Occipital lobe (tissue), 2 donors: ENCODE data around the gene HEXB. TPM values are rescaled to one million over a fixed set of nuclear protein-coding genes. Genes with fewer than 3 reads are reported as not detected.

Source experiments
- DNase-seq: peaks from one replicate; lab custom pipeline; 2025; lab: John Stamatoyannopoulos, UW
- total RNA-seq: library from RNA; depleted of rRNA; stranded (reverse); fragments of >200 nt; gene quantifications from one replicate; pipeline ENCODE4 v1.2.3, GENCODE V29; 2014

HEXB gene
- 22.5 TPM for total RNA-seq

DNA sequence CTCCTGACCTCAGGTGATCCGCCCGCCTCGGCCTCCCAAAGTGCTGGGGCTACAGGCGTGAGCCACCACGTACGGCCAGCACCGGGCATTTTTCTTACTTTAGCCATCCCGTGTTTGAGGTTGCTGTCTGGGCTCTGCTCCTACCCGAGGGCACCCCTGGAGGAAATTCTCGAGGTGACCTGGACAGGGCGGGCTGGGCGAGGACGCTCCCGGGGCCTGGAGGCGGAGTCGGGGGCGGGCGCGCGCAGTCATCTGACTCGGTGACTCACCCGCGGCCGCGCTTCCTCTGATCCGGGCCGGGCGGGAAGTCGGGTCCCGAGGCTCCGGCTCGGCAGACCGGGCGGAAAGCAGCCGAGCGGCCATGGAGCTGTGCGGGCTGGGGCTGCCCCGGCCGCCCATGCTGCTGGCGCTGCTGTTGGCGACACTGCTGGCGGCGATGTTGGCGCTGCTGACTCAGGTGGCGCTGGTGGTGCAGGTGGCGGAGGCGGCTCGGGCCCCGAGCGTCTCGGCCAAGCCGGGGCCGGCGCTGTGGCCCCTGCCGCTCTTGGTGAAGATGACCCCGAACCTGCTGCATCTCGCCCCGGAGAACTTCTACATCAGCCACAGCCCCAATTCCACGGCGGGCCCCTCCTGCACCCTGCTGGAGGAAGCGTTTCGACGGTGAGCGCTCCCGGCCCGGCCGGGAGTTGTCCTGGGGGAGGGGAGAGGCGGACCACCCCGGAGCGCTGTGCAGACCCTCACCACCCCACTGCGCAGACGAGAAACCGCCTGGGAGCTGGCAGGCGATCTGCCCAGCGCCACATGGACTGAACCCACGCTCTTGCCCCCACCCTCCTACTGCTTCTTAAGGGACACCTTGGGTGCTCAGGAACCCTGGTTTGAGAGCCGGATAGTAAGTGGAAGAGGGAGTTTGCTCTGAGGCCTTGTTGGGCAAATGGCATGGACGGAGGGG, at the start of gene HEXB:
HEXB (plus strand) TSS at position 334 of the 952 bp plus-strand sequence; CDS start at position 362, 28 bp downstream.
- DNase-seq, result peak; percentile 80

DNA sequence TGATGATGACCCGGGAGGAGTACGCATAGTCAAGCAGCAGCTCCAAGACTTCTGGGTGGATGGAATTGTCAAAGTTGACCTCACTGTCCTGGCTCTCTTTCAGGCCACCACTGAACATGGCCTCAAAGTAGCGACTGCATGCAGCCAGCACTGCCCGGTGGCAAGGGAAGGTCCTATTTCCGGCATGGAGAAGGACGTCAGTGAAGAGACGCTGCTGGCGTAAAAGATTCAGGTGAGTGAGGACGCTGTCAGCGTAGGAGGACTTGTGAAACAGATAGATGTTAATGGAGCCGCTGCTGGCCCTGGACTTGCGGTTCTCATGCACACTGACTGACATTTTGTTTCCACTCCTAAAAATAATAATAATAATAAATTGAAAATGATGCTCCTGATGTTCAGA, 48.9 kb upstream of the HEXB start:
- no peak for DNase-seq

DNA sequence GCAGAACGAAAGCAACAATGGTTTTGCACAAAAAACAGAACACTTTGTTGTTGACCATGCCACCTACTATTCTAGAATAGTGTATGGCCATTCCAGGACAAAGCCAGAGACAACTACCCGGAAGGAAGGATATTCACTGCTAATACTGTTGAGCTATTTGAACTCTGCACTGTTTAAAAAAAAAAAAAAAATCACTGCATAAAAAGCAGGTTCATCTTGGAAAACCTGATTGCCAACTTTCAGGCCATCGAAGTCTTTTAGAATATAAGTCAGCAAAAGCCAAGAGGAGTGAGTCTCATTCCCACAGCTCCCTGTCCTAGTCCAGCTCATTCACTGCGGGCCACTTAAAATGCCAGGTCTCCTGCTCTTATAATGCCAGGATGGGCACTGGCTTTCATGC, 48.5 kb upstream of the HEXB start:
- no peak for DNase-seq

DNA sequence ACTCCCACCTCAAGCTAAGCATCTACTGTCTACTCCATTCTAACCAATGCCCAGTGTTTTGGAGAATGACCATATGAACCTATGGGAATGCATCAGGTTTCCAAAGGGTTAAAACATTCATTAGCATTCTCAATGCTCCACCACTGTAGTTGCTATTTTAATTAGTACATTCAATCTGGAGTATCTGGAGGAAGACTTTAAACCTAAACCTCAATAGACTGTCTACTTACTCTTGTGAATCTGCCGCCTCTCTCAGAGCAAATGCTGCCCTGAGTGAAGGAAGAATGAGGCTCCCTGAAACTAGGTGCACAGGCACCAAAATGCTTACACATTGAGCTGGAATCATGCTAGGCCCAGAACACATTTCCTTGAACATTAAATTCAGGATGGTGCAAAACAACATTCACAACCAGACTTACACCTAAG, 46.5 kb upstream of the HEXB start:
- no peak for DNase-seq

DNA sequence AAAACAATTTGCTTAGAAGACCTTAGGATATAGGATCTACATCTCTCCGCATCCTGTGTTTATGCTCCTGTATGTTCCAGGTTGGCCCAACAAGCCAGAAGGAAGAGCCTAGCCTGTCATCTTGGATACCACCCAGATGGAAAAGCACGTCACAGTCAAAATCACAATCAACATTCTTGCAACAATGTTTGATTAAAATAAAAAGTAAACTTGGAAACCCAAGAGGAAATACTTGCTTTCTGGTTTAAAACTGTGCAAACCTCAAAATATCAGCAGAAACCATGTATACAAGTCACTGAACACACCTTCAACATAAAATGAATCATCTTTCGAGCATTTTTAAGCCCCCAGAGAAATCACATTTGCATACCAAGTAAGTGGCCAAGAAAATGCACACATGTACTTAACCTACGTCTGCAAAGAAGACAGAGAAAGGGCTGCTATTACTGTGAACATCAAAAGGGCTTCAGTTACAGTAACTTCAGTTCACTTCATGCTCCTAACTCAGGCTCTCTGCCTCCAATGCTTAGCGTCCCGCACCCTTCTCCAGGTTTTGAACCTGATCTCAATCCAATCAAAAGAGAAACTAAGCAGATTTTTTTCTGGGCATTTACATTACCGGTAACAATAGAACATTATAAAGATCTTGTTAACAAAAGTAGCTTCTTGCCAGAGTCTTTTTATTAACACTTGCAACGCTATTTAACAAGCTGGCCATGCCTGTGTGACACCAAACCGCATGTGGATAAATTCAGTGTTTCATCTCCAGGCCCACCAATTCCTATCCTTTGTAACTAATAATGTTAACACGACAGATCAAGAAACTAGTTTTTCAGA, 45.8 kb upstream of the HEXB start:
- DNase-seq, result no peak

DNA sequence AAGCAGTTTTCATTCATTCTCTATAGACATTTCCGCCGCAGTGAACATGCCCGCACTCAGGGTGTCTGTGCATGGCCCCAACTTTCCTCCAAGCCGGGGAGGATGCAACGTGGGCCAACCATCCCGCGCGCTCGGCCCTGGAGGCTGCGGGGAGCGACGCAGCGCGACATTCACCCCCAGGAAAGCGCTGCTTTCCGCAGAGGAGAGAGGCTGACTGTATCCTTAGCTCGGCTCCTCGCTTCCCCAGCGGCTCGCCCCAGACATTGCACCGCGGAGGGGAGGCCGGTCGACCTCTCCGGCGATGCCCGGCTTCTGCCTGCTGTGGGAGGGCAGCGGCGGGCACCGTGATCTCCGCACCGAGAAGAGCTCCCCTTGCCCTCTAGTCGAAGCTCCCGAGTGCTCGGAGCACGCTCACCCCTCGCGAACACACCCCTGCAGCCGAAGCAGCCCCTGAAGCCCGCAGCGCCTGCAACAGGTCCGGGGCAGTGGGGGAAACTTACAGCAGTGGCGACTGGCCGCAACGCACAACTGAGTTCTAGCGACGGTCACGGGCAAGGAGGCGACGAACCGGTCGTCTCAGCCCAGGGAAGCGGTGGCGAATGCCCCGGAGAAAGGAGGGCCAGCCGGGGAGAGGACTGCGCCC, 45.1 kb upstream of the HEXB start:
- no peak for DNase-seq

DNA sequence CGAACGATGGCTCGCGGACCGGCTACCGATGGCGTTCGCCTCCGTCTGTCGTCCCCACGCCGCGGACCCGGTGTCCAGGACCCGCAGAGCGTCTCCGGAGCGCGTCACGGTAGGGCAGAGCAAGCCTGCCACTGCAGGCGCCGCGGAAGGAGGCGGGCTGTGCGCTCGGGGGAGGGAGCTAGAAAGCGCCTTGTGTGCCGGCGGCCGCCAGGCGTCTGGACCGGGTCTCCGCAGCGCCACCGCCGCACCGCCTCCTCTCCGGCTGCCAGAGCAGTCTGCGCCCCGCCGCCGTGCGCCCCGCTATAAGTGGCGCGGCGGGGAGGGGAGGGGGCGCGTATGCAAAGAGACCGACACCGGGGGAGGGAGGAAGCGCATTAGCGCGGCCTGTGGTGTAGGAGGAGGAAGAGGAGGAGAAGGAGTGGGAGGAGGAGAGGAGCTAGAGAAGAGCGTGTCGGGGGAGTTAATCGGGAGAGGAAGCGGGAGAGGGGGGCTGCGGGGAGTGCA, 44.5 kb upstream of the HEXB start, which contains the start of gene ENC1:
ENC1 (minus strand) TSS at position 279 of the 504 bp plus-strand sequence. CDS start 4,243 bp downstream, outside the sequence.
- peak; percentile 77 for DNase-seq

DNA sequence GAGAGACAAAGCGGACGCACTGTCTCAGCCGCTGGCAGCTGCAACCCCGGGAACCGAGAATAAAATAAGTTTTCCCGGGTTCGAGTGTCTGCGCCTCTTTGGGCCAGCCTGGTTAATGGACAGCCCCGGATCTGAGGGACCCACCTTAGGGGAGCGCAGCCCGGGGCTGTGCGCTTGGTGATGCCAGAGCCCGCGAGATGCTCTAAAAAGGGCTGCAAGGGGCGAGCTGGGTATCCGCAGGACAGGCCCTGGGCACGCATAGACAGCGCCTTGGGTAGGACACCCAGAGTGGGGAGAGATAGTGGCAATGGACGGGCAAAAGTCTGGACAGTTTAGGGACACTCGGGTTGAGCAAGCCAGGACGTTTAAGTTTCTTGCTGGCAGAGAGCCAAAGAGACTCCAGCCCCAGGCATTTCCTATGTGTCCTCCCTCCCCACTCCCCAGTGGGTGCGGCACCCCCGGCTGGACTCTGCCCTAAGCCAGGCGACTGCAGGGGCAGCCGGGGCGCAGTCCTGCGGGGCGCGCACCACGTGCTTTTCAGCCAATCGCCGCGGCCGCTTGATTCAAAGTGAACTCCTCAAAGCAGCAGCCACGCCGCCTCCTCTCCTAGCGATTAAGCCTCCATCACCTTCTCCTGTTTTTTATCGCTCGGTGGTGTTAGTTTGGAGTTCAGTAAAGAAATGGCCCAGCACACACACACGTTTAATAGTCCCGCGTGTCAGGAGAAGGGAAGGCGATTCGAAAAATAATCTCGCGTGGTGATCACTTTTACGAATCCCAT, 43.9 kb upstream of the HEXB start:
- DNase-seq, result peak; percentile 61

DNA sequence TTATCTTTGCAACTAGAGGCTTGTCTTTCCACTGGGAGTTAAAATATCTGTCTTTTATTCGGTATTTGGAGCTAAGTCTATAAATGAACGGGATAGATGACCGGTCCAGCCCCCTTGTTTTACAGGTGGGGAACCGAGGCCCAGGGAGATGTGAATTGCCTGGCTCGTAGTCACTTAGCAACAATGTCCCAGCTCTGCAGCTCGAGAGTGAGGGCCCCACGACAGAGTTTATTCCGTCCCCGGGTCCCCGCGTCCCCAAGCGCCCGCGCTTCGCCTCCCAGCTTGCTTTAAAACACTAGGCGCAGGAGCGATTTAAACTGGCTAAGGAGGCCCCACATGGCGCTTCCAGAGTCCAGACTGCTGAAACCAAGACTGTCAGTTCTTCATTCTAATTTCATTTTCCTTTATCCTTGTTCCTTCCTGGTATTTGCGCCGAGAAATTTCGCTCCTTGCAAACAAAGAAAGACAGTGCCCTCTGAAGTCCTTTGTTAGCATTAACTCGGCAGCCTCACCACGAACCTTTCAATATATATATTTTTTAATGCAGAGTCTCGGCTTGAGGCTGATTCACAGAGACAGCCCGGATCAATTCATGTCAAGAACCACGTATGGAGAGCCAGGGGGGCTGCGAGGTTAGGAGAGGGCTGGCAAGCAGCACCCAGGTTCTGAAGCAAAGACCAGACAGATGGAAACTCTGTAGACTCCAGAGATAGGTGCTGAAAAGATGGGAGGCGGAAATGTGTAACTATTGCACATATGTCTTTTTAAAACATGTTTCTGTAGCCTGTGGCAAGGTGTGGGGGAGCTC, 43.1 kb upstream of the HEXB start:
- no peak for DNase-seq

DNA sequence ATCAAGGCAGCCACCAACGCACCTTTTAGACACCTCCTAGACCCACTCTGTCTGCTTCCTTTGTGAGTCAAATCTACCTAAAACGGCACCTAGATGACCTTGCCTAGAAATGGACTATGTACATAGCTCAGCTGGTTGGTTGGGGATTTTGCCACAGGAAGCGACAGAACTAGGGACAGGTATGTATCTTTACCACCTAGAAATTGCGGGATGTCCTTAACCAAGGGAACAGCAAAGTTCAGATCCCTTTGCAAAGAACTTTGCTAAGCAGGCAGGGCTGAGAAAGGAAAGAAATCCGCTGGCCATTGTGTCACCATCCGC, 42.5 kb upstream of the HEXB start:
- no peak for DNase-seq

DNA sequence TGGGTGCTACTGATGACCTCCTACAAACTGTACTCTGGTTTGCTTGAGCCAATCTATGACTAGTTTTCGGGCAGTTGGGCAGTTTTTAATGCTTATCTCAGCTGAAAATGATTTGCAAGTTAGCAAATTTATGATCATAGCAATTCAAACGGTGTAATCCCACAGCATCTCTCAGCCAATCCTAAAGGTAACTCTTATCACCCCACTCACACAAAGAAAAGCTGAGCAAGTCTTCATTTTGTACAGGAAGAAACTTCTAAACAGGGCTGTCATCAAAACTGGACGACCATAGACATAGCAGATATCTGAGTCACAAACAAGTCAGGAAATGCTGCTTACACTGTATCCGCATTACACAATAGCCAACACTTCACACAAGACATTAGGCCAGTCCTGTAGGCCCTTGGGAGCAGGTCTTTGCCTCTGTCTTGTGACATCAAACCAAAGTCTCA, 41.9 kb upstream of the HEXB start:
- no peak for DNase-seq

DNA sequence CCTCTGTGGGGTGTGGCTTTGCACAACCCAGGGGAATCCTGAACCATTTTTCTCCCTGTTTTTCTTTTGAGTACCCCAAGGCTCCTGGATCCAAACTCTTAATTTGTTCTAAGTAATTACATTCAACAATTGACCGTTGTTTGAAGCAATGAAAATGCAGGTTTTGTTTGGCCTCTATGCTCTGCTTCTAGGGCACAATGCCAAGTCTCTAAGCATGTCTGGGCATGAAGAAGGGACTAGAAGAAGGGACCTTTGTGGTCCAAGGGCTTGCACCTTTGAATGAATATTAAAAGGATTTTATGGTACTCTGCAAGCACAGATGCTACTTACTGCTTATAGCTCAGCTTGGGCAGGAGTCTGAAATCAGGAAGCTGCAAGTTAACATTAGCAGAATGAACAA, 37.9 kb upstream of the HEXB start:
- DNase-seq, result no peak

DNA sequence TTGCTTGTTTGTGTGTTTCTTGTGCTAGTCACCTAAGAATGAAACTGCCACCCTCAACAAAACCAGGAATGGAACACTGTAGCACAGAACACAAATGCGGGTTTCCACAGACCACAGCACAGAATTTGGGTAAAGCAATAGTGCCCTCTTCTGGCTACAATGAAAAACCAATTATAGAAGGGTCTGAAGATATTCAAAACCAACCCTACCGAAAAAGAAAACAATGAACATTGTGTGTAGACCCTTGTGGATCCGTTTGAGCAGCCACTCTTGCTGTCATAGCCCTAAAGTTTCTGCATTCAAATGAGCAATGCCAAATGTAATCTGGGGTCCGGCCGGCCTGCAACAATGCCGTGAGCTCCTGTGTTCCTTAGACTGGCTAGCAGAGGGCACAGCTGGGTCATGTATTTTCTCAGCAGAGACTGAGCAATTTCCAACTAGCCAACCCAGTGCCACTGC, 36.2 kb upstream of the HEXB start:
- DNase-seq, result no peak

DNA sequence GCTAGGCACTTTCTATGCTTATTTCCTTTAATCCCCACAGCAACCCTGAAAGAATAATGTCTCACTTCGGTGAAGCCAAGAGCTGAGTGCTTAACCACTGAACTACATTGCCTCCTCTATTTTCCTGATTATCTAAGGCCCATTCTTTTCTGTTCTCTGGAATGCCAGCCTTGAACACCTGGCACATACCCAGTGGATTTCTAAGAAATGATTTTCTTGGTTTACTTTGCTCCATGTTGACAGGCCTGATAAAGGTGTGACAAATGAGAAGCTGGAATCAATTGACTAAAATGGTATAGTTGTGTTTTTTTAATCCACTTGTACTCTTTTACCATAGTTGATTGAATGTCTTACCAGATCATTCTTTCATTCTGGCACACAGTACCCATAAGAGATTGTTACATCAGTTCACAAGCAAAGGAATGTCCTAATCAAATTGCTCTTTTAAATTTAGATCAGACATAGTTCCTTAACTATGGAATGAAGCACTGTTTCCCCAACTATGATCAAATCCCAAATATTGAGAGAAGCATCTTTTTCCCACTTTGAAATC, 35.5 kb upstream of the HEXB start:
- no peak for DNase-seq

DNA sequence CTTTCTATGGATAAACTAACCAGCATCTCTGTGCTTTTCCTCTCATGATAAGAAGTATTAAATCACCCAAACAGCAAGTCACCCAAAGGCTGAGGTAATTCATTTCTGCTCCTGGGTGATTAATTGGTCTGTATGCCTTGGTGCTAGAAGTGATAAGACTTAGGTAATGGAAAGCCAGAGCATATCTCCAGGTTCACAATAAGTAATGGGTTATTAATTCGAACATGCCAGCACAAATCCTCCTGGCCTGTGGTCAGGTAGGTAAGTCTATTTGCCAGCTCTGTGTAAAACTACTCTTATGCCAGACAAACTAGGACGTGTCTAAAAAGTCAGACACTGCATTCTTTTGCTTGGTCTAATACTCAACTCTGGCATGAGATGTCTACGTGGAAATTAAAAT, 33.3 kb upstream of the HEXB start:
- DNase-seq, result no peak

DNA sequence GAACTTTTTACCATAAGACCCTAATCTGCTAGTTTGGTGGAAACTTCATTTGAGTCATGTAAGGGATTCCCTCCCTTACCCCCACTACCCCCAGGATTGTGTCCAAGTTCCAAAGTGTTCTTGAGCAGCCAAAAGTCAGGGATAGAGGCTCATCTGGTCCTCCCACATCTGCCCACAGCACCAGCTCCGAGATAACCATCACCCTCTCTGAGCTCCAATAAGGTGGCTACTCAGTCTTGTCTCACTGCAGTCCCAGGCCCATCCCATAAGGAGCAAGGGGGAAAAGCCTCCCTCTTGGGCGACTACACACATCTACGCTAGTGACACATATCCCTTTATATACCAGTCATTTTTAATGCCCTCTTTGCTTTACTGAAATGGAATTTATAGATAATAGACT, 32.5 kb upstream of the HEXB start:
- DNase-seq, result no peak

DNA sequence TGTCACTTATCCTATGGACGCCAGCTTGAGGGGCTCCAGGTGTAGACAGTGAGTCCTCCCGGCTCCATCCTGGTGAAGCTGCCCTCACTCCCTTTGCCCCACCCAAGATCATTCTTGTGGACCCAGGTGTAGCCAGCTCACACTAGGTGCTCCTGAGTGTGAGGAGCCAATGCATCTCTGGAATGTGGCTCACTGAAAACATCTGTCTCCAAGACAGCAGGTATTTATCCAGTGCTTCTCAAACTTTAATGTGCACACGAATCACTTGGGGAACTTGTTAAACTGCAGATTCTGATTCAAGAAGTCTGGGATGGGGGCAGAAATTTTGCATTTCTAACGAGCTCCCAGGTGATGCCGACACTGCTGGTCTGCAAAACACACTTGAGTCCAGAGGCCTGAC, 31.0 kb upstream of the HEXB start:
- DNase-seq, result no peak

DNA sequence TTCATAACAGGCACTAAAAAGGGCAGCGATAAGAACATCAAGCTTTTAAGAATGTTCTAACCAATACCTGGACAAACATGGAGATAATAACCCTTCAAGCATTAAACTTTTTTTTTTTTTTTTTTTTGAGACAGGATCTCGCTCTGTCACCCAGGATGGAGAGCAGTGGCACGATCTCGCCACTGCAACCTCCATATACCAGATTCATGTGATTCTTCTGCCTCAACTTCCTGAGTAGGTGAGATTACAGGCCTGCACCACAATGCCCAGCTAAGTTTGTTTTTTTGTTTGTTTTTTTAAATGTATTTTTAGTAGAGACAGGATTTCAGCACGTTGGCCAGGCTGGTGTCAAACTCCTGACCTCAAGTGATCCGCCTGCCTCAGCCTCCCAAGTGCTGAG, 29.8 kb upstream of the HEXB start:
- DNase-seq, result no peak

DNA sequence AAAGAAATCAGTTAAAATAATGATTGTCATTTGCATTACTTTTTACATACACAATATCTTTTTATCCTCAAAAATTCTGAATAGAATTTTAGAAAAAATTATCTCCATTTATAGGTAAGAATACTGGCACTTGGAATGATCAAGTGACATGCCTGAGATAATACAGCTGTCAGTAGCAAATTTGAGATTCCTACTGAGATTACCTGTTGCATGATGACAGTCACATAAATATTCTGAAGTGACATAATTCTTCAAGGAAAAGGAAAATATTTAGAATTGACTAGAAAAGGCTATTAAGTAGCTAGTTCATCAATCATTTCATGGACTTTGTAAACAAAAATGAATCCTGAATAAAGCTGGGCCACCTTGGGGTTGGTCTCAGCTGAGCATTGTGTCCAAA, 29.3 kb upstream of the HEXB start:
- DNase-seq, result no peak

DNA sequence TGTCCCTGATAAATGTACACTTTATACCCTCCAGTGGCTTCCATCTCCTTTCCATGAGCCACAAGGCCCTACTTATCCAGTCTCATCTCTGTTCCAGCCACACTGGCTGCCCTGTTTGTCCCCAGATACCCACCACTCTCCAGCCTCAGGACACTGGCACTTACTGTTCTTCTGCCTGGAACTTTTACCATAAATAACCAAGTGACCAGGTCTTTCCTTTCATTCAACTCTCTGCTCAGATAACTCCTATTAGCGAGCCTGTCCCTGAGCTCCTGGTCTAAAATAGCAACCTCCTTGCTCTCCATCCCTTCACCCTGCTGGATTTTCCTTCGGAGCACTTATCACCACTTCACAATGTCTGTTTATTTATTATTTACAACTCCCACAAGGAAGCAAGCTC, 27.9 kb upstream of the HEXB start:
- DNase-seq, result no peak
